ENCODE measurements around the gene GFM2.
A peak's percentile ranks its signal among the peaks of the same experiment; 100 is the strongest.

The GFM2 gene

GRCh38 chr5:74772359-74772758 lies 5.4 kb upstream of the GFM2 start:
- no peak overlapping the region for H3K27ac ChIP-seq (ENCODE audit: poor library complexity, severe bottlenecking)

GRCh38 chr5:74767579-74767913 lies 629 bp upstream of the GFM2 start:
- H3K27ac ChIP-seq (ENCODE audit: poor library complexity, severe bottlenecking) = peak overlapping the region; percentile 97
- no peaks in the 10 kb centered on the region for H3K9me3 ChIP-seq (ENCODE audit: severe bottlenecking)
- H3K4me3 ChIP-seq (ENCODE audit: severe bottlenecking) = peak overlapping the region; percentile 75
- DNase-seq (ENCODE audit: low spot score) (no peak), ATAC-seq (ENCODE audit: low read depth) (peak; percentile 28)
- peaks cover 62% of the 10 kb centered on the region for H3K36me3 ChIP-seq (ENCODE audit: low read depth)
- TF ChIP-seq CTCF (IDR thresholded peaks at IDR 0.05; ENCODE audit: poor library complexity, severe bottlenecking) = no peak
- H3K27me3 ChIP-seq (ENCODE audit: insufficient read depth, poor library complexity, severe bottlenecking) = no peaks in the 10 kb centered on the region
- H3K4me1 ChIP-seq (ENCODE audit: insufficient read depth, poor library complexity, severe bottlenecking) = peaks cover 29% of the 10 kb centered on the region

More at GRCh38 chr5:74772359-74772758, 5.4 kb upstream of the GFM2 start:
- Histone ChIP-seq H3K27me3 (ENCODE audit: insufficient read depth, poor library complexity, severe bottlenecking) (no peaks in the 10 kb centered on the region), H3K4me3 (ENCODE audit: severe bottlenecking) (no peak overlapping the region), H3K36me3 (ENCODE audit: low read depth) (peaks cover 94% of the 10 kb centered on the region), H3K9me3 (ENCODE audit: severe bottlenecking) (no peaks in the 10 kb centered on the region), H3K4me1 (ENCODE audit: insufficient read depth, poor library complexity, severe bottlenecking) (peaks cover 4% of the 10 kb centered on the region)
- DNase-seq (ENCODE audit: low spot score) (no peak), ATAC-seq (ENCODE audit: low read depth) (peak; percentile 62)
- TF ChIP-seq CTCF (IDR thresholded peaks at IDR 0.05; ENCODE audit: poor library complexity, severe bottlenecking) = no peak

- ATAC-seq (ENCODE audit: low read depth) (peak; percentile 20; the same call in 1 of the 3 replicates), DNase-seq (ENCODE audit: low spot score) (no peak)
- Histone ChIP-seq H3K4me3 (ENCODE audit: severe bottlenecking) (peak overlapping the region; percentile 75), H3K27me3 (ENCODE audit: insufficient read depth, poor library complexity, severe bottlenecking) (no peaks in the 10 kb centered on the region), H3K4me1 (ENCODE audit: insufficient read depth, poor library complexity, severe bottlenecking) (peaks cover 40% of the 10 kb centered on the region), H3K9me3 (ENCODE audit: severe bottlenecking) (no peaks in the 10 kb centered on the region), H3K27ac (ENCODE audit: poor library complexity, severe bottlenecking) (peak overlapping the region; percentile 97), H3K36me3 (ENCODE audit: low read depth) (peaks cover 60% of the 10 kb centered on the region)
- peak; percentile 89 for TF ChIP-seq CTCF (IDR thresholded peaks at IDR 0.05; ENCODE audit: poor library complexity, severe bottlenecking)
Measured at GRCh38 chr5:74766418-74766848, 484 bp downstream of the GFM2 start.

GRCh38 chr5:74765929-74766328 lies 988 bp downstream of the GFM2 start:
- TF ChIP-seq CTCF (IDR thresholded peaks at IDR 0.05; ENCODE audit: poor library complexity, severe bottlenecking) = no peak
- Histone ChIP-seq H3K27me3 (ENCODE audit: insufficient read depth, poor library complexity, severe bottlenecking) (no peaks in the 10 kb centered on the region), H3K36me3 (ENCODE audit: low read depth) (peaks cover 58% of the 10 kb centered on the region), H3K4me1 (ENCODE audit: insufficient read depth, poor library complexity, severe bottlenecking) (peaks cover 45% of the 10 kb centered on the region), H3K27ac (ENCODE audit: poor library complexity, severe bottlenecking) (peak overlapping the region; percentile 97), H3K9me3 (ENCODE audit: severe bottlenecking) (no peaks in the 10 kb centered on the region), H3K4me3 (ENCODE audit: severe bottlenecking) (peak overlapping the region; percentile 75)
- ATAC-seq (ENCODE audit: low read depth) = no peak
- DNase-seq (ENCODE audit: low spot score) = no peak

GRCh38 chr5:74765201-74765600 lies 1.7 kb downstream of the GFM2 start:
- no peak for TF ChIP-seq CTCF (IDR thresholded peaks at IDR 0.05; ENCODE audit: poor library complexity, severe bottlenecking)
- Histone ChIP-seq H3K9me3 (ENCODE audit: severe bottlenecking) (no peaks in the 10 kb centered on the region), H3K4me1 (ENCODE audit: insufficient read depth, poor library complexity, severe bottlenecking) (peaks cover 52% of the 10 kb centered on the region), H3K27me3 (ENCODE audit: insufficient read depth, poor library complexity, severe bottlenecking) (no peaks in the 10 kb centered on the region), H3K36me3 (ENCODE audit: low read depth) (peaks cover 58% of the 10 kb centered on the region), H3K4me3 (ENCODE audit: severe bottlenecking) (peak overlapping the region; percentile 75), H3K27ac (ENCODE audit: poor library complexity, severe bottlenecking) (peak overlapping the region; percentile 97)
- ATAC-seq (ENCODE audit: low read depth) = no peak
- DNase-seq (ENCODE audit: low spot score) = no peak
